Trophoblast cell (in vitro differentiated cells and primary cell): ENCODE measurements around the gene HIBCH.
A peak's percentile ranks its signal among the peaks of the same experiment; 100 is the strongest.
"Not testable (repeated sequence)": the region's sequence is repeated elsewhere in the genome, so short reads cannot be mapped to it uniquely, and the experiment has no call there.

Experiments used
- DNase-seq, 2 donors: peaks; one replicate each; pipeline ENCODE4 v3.0.0-alpha.2; 2016
- H2AFZ ChIP-seq: 2 replicates; pipeline ENCODE4 v1.6.1; 2013; ENCODE audit warnings: low read length, moderate library complexity, mild to moderate bottlenecking; ENCODE audit not compliant: insufficient read depth, poor library complexity
- H2AK5ac ChIP-seq: 2 replicates; pipeline ENCODE4 v1.6.1; 2013; ENCODE audit warnings: mild to moderate bottlenecking, low read length
- H2BK120ac ChIP-seq: 2 replicates; pipeline ENCODE4 v1.6.1; 2013; ENCODE audit warnings: low read length, mild to moderate bottlenecking, moderate library complexity; ENCODE audit not compliant: insufficient read depth, poor library complexity
- H2BK12ac ChIP-seq: 2 replicates; pipeline ENCODE4 v1.6.1; 2013; ENCODE audit warnings: mild to moderate bottlenecking, low read length, moderate library complexity
- H2BK5ac ChIP-seq: 2 replicates; pipeline ENCODE4 v1.6.1; 2013; ENCODE audit warnings: low read length, low read depth, moderate library complexity, mild to moderate bottlenecking; ENCODE audit not compliant: poor library complexity
- H3K14ac ChIP-seq: 2 replicates; pipeline ENCODE4 v1.6.1; 2013; ENCODE audit warnings: mild to moderate bottlenecking, low read length
- H3K18ac ChIP-seq: 2 replicates; pipeline ENCODE4 v1.6.1; 2013; ENCODE audit warnings: mild to moderate bottlenecking, low read length
- H3K23ac ChIP-seq: 2 replicates; pipeline ENCODE4 v1.6.1; 2013; ENCODE audit warnings: low read length
- H3K27ac ChIP-seq: 2 replicates; pipeline ENCODE4 v1.5.1; 2013; ENCODE audit warnings: low read depth, mild to moderate bottlenecking, inconsistent platforms, low read length, moderate library complexity
- H3K27me3 ChIP-seq: 2 replicates; pipeline ENCODE4 v1.6.1; 2013; ENCODE audit warnings: inconsistent platforms, mild to moderate bottlenecking, low read length, moderate library complexity; ENCODE audit not compliant: insufficient read depth
- H3K36me3 ChIP-seq, 2 experiments: 1 replicate in 1 of 2; 2 replicates in 1 of 2; pipeline ENCODE4 v1.6.1; 2013; ENCODE audit warnings: low read length in 2 of 2, mild to moderate bottlenecking in 2 of 2, moderate library complexity in 1 of 2; ENCODE audit not compliant: insufficient read depth in 2 of 2, control insufficient read depth in 1 of 2
- H3K4ac ChIP-seq: 2 replicates; pipeline ENCODE4 v1.6.1; 2013; ENCODE audit warnings: low read depth, mild to moderate bottlenecking, low read length, moderate library complexity
- H3K4me1 ChIP-seq, 2 experiments: 1 replicate in 1 of 2; 2 replicates in 1 of 2; pipeline ENCODE4 v1.6.1; 2013; ENCODE audit warnings: low read length in 2 of 2, mild to moderate bottlenecking in 2 of 2, moderate library complexity in 1 of 2; ENCODE audit not compliant: insufficient read depth in 2 of 2, control insufficient read depth in 1 of 2
- H3K4me2 ChIP-seq: 2 replicates; pipeline ENCODE4 v1.6.1; 2013; ENCODE audit warnings: inconsistent platforms, mild to moderate bottlenecking, low read length, moderate library complexity
- H3K4me3 ChIP-seq: 2 replicates; pipeline ENCODE4 v1.5.1; 2013; ENCODE audit warnings: mild to moderate bottlenecking, low read depth, low read length, inconsistent platforms
- H3K79me1 ChIP-seq: one replicate; pipeline ENCODE4 v1.6.1; 2013; ENCODE audit warnings: low read length
- H3K79me2 ChIP-seq: 2 replicates; pipeline ENCODE4 v1.6.1; 2013; ENCODE audit warnings: low read length, mild to moderate bottlenecking; ENCODE audit not compliant: control insufficient read depth, insufficient read depth, poor library complexity
- H3K9ac ChIP-seq: 2 replicates; pipeline ENCODE4 v1.6.1; 2013; ENCODE audit warnings: mild to moderate bottlenecking, low read length
- H3K9me3 ChIP-seq: 2 replicates; pipeline ENCODE4 v1.6.1; 2013; ENCODE audit warnings: low read depth, mild to moderate bottlenecking, control low read depth, inconsistent platforms, low read length; ENCODE audit not compliant: insufficient read depth
- H4K12ac ChIP-seq: 2 replicates; pipeline ENCODE4 v1.6.1; 2013; ENCODE audit warnings: low read depth, mild to moderate bottlenecking, low read length, moderate library complexity
- H4K8ac ChIP-seq: 2 replicates; pipeline ENCODE4 v1.6.1; 2013; ENCODE audit warnings: low read depth, mild to moderate bottlenecking, low read length, moderate library complexity
- H4K91ac ChIP-seq: one replicate; pipeline ENCODE4 v1.6.1; 2013; ENCODE audit warnings: low read depth, mild to moderate bottlenecking, low read length, moderate library complexity
- WGBS: extraction: QIAGEN DNeasy Blood & Tissue Kit; methylation state at CpG from one replicate; pipeline ENCODE4 v1.1.7; 2013; ENCODE audit warnings: missing lambda C conversion rate; ENCODE audit not compliant: insufficient read length, insufficient coverage; ENCODE audit errors: extremely low coverage; 5-methylcytosine and 5-hydroxymethylcytosine counted together

HIBCH gene

GRCh38 chr2:190358655-190359448 is 39.2 kb upstream of the HIBCH start:
- H3K23ac ChIP-seq, H3K36me3 ChIP-seq, H2BK12ac ChIP-seq, H2AK5ac ChIP-seq, H3K4me3 ChIP-seq, H3K9me3 ChIP-seq, H3K14ac ChIP-seq, H2AFZ ChIP-seq, H3K18ac ChIP-seq, H4K8ac ChIP-seq, H3K79me2 ChIP-seq, H3K27ac ChIP-seq, DNase-seq, H3K4me1 ChIP-seq, H3K27me3 ChIP-seq, H2BK120ac ChIP-seq, H3K79me1 ChIP-seq, H4K12ac ChIP-seq, H3K9ac ChIP-seq, H3K4ac ChIP-seq, H4K91ac ChIP-seq, H3K4me2 ChIP-seq: not testable (repeated sequence)
- peak overlapping the region; percentile 49 for H2BK5ac ChIP-seq
- WGBS = no CpG with 5 or more reads among the region's 8 CpGs

DNA sequence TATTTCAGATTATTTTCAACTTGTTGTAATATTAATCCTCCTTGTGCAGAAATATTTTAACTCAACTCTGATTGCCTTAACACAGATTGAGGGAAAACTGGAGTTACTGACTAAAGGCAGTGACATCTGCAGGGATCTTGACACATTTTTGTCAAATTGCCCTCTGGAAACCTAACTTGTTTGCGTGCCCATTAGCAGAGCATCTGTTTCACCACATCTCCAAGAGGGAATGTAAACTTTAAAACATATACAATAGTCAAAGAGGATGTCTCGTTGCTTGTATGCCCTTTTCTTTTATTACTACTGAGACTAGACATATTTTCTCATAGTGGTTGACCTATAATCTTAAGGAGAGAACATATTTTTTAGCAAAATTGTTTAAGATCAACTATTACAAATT is 38.0 kb upstream of the HIBCH start:
- Histone ChIP-seq H3K18ac (no peak overlapping the region), H3K27ac (no peak overlapping the region), H4K91ac (no peak overlapping the region), H4K8ac (no peak overlapping the region), H3K27me3 (no peaks in the 10 kb centered on the region), H3K4ac (no peak overlapping the region), H3K79me1 (no peaks in the 10 kb centered on the region), H3K9ac (no peak overlapping the region), H3K14ac (no peak overlapping the region), H2BK120ac (no peak overlapping the region), H3K23ac (no peak overlapping the region), H2AK5ac (no peak overlapping the region), H3K79me2 (no peaks in the 10 kb centered on the region), H2BK12ac (no peak overlapping the region), H3K4me1 (peaks cover 0 to 3% of the 10 kb centered on the region in 2 experiments), H3K4me3 (no peak overlapping the region), H3K36me3 (no peaks in the 10 kb centered on the region), H2AFZ (no peak overlapping the region), H2BK5ac (no peak overlapping the region), H3K4me2 (no peak overlapping the region), H3K9me3 (no peaks in the 10 kb centered on the region), H4K12ac (no peak overlapping the region)
- no CpG with 5 or more reads among the region's 2 CpGs for WGBS
- DNase-seq = no peak

GRCh38 chr2:190355968-190356644 is 36.5 kb upstream of the HIBCH start:
- Histone ChIP-seq H4K91ac (no peak overlapping the region), H4K8ac (no peak overlapping the region)
- peak in 1 of 2 donors; percentile 15 for DNase-seq

DNA sequence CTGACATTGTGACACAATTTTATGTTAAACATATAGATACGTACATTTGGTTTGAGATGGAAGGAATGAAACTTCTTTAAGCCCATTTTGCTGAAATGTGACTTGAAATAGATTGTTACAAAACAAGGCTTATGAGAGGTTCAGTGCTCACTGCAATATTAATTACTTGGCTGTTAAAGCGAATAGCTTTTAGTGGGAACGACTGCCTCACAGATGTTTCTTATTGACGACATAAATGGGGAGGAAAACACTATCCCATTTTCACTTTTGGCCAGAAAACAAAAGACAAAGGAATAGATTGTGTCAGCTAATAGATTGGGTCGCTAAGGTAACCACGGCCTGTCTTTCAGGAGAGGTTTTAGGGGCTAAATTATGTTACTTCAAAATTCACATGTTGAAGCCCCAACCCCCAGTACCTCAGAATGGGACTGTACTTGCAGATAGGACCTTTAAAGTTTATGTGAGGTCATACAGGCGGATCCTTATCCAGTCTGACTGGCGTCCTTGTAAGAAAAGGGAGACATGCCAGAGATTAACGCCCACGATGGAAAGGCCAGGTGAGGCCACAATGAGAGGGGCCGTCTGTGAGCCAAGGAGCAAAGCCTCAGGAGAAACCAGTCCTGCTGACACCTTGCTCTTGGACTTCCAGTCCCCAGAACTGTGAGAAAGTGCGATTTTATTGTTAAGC is 34.5 kb upstream of the HIBCH start:
- Histone ChIP-seq H4K12ac (no peak overlapping the region), H2BK120ac (no peak overlapping the region), H3K18ac (no peak overlapping the region), H3K4me1 (peaks cover 0 to 6% of the 10 kb centered on the region in 2 experiments), H2BK12ac (no peak overlapping the region), H3K23ac (no peak overlapping the region), H3K4me3 (no peak overlapping the region), H2AK5ac (no peak overlapping the region), H4K91ac (no peak overlapping the region), H3K9ac (no peak overlapping the region), H3K79me1 (no peaks in the 10 kb centered on the region), H3K79me2 (no peaks in the 10 kb centered on the region), H2BK5ac (no peak overlapping the region), H3K14ac (no peak overlapping the region), H3K4me2 (no peak overlapping the region), H3K27ac (no peak overlapping the region), H2AFZ (no peak overlapping the region), H3K4ac (no peak overlapping the region), H3K9me3 (no peaks in the 10 kb centered on the region), H3K36me3 (no peaks in the 10 kb centered on the region), H3K27me3 (no peaks in the 10 kb centered on the region), H4K8ac (no peak overlapping the region)
- no peak for DNase-seq
- WGBS = no CpG with 5 or more reads among the region's 12 CpGs

More at GRCh38 chr2:190355968-190356644, 36.5 kb upstream of the HIBCH start:
- Histone ChIP-seq H3K23ac (no peak overlapping the region), H2AK5ac (no peak overlapping the region), H2BK12ac (no peak overlapping the region), H3K14ac (no peak overlapping the region), H2BK5ac (no peak overlapping the region), H3K4ac (no peak overlapping the region), H3K9me3 (no peaks in the 10 kb centered on the region), H4K12ac (no peak overlapping the region), H3K4me3 (no peak overlapping the region), H2BK120ac (no peak overlapping the region), H3K79me1 (no peaks in the 10 kb centered on the region), H2AFZ (no peak overlapping the region), H3K79me2 (no peaks in the 10 kb centered on the region), H3K4me2 (no peak overlapping the region), H3K36me3 (no peaks in the 10 kb centered on the region), H3K18ac (no peak overlapping the region), H3K4me1 (peaks cover 0 to 6% of the 10 kb centered on the region in 2 experiments), H3K27ac (no peak overlapping the region), H3K9ac (no peak overlapping the region), H3K27me3 (no peaks in the 10 kb centered on the region)
- WGBS = no CpG with 5 or more reads among the region's 6 CpGs
